Fibroblast of pulmonary artery (primary cell): ENCODE results near the gene ANO5.

ENCODE experiments used
- DNase-seq: peaks from one replicate; pipeline ENCODE4 v3.0.0-alpha.2; 2010; ENCODE audit warnings: low read depth
- H3K4me3 ChIP-seq: replicated peaks from 2 replicates; pipeline ENCODE4 v1.5.1; 2011; ENCODE audit warnings: low read depth, mild to moderate bottlenecking, control low read depth, low read length, moderate library complexity
- CTCF ChIP-seq: IDR thresholded peaks from 2 replicates; pipeline ENCODE4 v1.5.1; 2011; ENCODE audit warnings: mild to moderate bottlenecking, control low read depth, low read length, inconsistent platforms; ENCODE audit errors: missing control alignments

ANO5 gene

GRCh38 chr11:22197139-22198005 is 4.5 kb downstream of the ANO5 start:
- no peak overlapping the region for H3K4me3 ChIP-seq
- DNase-seq = no peak
- TF ChIP-seq CTCF = no peak

- TF ChIP-seq CTCF = no peak
- H3K4me3 ChIP-seq = no peak overlapping the region
These were observed 6.4 kb downstream of the ANO5 start for GRCh38 chr11:22199243-22199642.

GRCh38 chr11:22203281-22203680 is 10.4 kb downstream of the ANO5 start:
- no peak for TF ChIP-seq CTCF
- no peak overlapping the region for H3K4me3 ChIP-seq
- no peak for DNase-seq

More at GRCh38 chr11:22199243-22199642, 6.4 kb downstream of the ANO5 start:
- no peak for DNase-seq

- DNase-seq = no peak
- no peak for TF ChIP-seq CTCF
- no peak overlapping the region for H3K4me3 ChIP-seq
These were observed 14.3 kb downstream of the ANO5 start for GRCh38 chr11:22207162-22207561.

- DNase-seq = no peak
- TF ChIP-seq CTCF = no peak
- H3K4me3 ChIP-seq = no peak overlapping the region
These were observed 15.4 kb downstream of the ANO5 start for GRCh38 chr11:22208151-22208858.

- no peak for DNase-seq
- TF ChIP-seq CTCF = no peak
- no peak overlapping the region for H3K4me3 ChIP-seq
These were observed 24.1 kb downstream of the ANO5 start for GRCh38 chr11:22216940-22217339.
